ENCODE measurements around the gene YIPF6.
"Not testable (repeated sequence)": the region's sequence is repeated elsewhere in the genome, so short reads cannot be mapped to it uniquely, and the experiment has no call there.

Gene YIPF6

DNA sequence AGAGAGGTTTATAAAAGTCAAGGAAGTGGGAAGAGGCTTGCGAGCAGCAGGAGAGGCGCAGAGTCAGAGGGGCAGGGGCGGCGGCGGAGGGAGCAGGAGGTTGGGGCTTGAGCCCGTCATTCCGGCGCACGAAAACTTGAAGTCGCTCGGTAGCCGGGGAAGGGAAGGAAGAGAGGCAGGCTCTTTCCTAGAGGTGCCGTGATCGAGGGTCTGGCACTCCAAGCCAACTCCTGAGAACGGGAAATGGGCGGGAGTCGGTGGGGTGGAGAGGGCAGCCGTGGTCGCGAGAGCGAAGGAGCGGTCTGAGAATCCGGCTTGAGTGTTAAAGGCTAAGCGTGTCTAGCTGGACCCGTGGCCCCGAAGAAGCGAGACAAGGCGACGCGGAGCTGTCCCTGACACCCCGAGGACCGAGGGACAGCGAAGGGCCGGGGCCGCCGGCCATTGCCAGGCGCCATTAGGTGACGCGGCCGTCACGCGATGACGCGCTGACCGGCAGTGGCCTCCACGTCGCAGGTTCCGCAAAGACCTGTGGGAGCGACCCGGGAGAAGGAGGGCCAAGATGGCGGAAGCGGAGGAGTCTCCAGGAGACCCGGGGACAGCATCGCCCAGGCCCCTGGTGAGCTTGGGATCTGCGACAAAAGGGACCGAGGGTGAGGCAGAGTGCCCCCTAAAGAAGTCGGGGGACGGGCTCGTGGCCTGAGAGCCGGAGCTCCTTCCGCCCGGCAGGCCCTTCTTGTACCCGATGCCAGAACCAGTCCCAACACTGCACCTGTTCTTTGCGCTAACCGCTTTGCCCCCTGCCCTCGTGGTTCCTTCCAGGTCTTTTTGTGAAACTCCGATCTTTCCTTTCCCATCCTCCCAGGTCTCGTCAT is at the start of gene YIPF6:
YIPF6 (plus strand) TSS at position 544 of the 872 bp plus-strand sequence; CDS start at position 560, 16 bp downstream.
- peak; percentile 33 to 35 for DNase-seq (ENCODE audit: low read depth in 2 of 2)

- DNase-seq (ENCODE audit: low read depth in 2 of 2), result no peak
Observed at GRCh38 chrX:68451720-68452119, 47.1 kb upstream of the YIPF6 start.

DNA sequence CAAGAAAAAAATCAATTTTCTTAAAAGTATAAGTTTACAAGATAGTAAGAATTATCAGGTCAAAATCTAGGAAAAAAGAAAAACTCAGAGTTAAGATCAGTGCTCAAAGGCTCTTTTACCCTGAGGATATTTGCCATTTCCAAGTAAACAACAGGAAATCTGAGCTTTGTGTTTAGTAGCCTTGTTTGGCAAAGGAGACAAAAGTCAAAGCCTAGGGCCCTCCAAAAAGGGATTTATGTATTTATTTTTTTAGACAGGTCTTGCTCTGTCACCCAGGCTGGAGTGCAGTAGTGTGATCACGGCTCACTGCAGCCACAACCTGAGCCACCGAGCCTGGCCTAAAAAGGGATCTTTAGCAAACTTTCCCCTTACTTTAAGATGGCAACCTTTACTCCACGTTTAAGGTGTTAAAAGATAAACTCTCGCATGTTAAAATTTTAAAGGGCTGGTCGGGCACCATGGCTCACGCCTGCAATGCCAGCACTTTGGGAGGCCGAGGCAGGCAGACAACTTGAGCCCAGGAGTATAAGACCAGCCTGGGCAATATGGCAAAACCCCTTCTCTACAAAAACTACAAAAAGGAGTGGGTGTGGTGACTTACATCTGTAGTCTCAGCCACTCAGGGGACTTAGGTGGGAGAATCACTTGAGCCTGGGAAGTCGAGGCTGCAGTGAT is 44.2 kb upstream of the YIPF6 start:
- no peak for DNase-seq (ENCODE audit: low read depth in 2 of 2)

GRCh38 chrX:68455151-68455510 is 43.7 kb upstream of the YIPF6 start:
- no peak for DNase-seq (ENCODE audit: low read depth in 2 of 2)

- no peak for DNase-seq (ENCODE audit: low read depth in 2 of 2)
Observed at GRCh38 chrX:68461093-68461492, 37.8 kb upstream of the YIPF6 start.

GRCh38 chrX:68461576-68461975 is 37.3 kb upstream of the YIPF6 start:
- DNase-seq (ENCODE audit: low read depth in 2 of 2), result no peak

DNA sequence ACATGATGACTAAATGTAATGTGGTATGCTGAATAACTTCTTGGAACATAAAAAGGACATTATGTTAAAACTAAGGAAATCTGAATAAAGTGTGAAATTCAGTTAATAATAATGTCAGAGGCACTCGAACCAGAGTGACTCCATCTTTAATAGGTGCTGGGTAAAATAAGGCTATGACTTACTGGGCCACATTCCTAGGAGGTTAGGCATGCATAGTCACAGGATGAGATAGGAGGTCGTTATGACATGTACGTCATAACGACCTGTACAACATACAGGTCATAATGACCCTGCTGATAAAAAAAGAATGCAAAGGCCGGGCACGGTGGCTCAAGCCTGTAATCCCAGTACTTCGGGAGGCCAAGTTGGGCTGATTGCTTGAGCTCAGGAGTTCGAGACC is 36.7 kb upstream of the YIPF6 start:
- DNase-seq (ENCODE audit: low read depth in 2 of 2), result no peak

DNA sequence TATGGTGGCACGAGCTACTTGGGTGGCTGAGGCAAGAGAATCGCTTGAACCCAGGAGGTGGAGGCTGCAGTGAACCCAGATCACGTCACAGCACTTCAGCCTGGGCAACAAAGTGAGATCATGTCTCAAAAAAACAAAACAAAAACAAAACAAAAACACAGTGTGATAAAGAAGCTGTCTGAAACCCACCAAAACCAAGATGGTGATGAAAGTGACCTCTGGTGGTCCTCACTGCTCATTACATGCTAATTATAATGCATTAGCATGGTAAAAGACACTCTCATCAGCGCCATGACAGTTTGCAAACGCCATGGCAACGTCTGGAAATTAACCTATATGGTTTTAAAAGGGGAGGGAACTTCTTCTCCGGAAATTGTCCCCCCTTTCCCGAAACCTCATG is 36.2 kb upstream of the YIPF6 start:
- peak in 1 of 2 donors; percentile 3 for DNase-seq (ENCODE audit: low read depth in 2 of 2)

DNA sequence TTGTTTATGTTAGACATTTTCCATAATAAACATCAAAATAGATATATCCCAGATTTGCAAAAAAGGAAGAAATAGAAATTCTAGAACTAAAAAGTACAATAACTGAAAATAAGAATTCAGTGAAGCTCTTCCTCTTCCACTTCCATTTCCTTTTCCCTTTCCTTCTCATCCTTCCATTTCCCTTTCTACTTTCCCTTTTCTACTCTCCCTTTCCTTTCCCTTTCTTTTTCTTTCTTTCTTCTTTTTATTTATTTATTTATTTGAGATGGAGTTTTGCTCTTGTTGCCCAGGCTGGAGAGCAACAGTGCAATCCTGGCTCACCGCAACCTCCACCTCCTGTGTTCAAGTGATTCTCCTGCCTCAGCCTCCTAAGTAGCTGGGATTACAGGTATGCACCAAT is 35.0 kb upstream of the YIPF6 start:
- DNase-seq (ENCODE audit: low read depth in 2 of 2), result no peak

DNA sequence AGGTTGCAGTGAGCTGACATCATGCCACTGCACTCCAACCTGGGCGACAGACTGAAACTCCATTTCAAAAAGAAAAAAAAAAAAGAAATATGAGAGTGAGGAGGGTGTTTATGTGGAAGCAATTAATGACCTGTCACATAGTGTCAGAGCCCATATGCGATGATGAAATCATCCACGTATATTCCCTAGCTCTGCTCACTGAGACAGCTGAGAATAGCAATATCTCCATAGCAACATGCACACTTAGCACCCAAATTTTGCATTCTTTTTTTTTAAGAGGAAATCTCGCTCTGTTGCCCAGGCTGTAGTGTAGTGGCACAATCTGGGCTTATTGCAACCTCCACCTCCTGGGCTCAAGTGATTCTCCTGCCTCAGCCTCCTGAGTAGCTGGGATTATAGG is 34.1 kb upstream of the YIPF6 start:
- no peak for DNase-seq (ENCODE audit: low read depth in 2 of 2)

DNA sequence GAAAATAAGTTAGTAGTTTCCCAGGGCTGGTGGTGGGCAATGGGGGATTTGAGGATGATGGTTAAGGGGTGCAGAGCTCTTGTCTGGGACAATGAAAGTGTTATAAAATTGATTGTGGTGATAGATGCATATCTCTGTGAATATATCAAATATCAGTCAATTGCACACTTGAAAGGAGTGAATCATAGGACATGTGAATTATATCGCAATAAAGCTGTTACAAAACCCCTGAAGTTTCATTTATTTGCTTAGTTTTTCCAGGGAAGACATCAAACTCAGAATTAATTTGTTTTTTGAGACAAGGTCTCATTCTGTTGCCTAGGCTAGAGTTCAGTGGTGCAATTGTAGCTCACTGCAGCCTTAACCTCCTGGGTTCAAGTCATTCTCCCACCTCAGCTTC is 17.9 kb upstream of the YIPF6 start:
- no peak for DNase-seq (ENCODE audit: low read depth in 2 of 2)

DNA sequence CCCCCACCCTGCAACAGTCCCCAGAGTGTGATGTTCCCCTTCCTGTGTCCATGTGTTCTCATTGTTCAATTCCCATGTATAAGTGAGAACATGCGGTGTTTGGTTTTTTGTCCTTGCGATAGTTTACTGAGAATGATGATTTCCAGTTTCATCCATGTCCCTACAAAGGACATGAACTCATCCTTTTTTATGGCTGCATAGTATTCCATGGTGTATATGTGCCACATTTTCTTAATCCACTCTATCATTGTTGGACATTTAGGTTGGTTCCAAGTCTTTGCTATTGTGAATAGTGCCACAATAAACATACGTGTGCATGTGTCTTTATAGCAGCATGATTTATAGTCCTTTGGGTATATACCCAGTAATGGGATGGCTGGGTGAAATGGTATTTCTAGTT is 12.7 kb upstream of the YIPF6 start:
- DNase-seq (ENCODE audit: low read depth in 2 of 2), result not testable (repeated sequence)

GRCh38 chrX:68487254-68487653 is 11.6 kb upstream of the YIPF6 start:
- no peak for DNase-seq (ENCODE audit: low read depth in 2 of 2)

DNA sequence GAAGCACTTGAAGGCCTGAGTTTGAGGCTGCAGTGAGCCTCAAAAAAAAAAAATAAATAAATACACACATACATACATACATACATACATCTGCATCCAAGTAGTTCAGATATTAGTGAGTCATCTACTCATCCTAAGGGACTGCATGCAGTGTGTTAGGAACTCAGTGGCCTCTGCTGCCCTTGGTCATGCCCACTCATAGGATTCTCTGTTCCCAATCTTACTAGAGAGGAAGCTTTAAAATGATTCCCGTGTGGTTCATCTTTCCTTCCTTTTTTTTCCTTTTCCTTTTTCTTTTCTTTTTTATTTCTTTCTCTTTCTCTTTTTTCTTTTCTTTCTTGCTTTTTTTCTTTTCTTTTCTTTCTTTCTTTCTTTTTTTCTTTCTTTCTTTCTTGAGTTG is 10.9 kb upstream of the YIPF6 start:
- DNase-seq (ENCODE audit: low read depth in 2 of 2), result no peak

- DNase-seq (ENCODE audit: low read depth in 2 of 2), result no peak
Observed at GRCh38 chrX:68488657-68489056, 10.2 kb upstream of the YIPF6 start.

DNA sequence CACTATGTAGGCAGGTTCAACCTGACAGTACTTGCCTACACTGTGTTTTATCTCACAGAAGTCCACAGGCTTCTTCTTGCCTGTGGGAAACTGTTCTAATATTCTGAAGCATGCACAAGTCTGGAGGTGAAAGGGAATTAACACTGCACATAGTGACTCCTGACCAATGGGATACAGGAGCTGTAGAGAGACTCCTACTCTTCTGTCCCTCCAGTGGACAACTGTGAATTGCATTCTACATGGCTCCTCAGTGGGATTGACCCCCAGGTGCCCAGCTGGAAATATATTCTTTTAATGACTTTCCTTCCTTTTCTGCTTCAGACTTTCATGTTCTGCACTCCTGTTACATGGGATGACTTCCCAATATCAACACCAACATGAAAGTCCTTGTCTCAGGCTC is 8.2 kb upstream of the YIPF6 start:
- DNase-seq (ENCODE audit: low read depth in 2 of 2), result no peak

DNA sequence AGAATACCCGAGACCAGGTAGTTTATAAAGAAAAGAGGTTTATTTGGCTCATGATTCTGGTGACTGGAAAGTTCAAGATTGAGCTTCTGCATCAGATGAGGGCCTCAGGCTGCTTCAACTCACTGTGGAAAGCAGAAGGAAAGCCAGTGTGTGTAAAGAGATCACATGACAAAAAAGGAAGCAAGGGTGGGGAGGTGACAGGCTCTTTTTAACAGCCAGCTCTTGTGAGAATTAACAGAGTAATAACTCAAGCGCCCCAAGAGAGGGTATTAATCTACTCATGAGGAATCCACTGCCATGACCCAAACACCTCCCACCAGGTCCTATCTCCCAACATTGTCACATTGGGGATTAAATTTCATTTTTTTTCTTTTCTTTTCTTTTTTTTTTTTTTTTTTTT is 6.3 kb upstream of the YIPF6 start:
- DNase-seq (ENCODE audit: low read depth in 2 of 2), result no peak

DNA sequence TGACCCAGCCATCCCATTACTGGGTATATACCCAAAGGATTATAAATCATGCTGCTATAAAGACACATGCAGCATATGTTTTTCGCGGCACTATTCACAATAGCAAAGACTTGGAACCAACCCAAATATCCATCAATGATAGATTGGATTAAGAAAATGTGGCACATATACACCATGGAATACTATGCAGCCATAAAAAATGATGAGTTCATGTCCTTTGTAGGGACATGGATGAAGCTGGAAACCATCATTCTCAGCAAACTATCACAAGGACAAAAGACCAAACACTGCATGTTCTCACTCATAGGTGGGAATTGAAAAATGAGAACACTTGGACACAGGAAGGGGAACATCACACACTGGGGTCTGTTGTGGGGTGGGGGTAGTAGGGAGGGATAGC is 5.1 kb upstream of the YIPF6 start:
- DNase-seq (ENCODE audit: low read depth in 2 of 2), result not testable (repeated sequence)

- no peak for DNase-seq (ENCODE audit: low read depth in 2 of 2)
Observed at GRCh38 chrX:68498044-68498507, 775 bp upstream of the YIPF6 start.

DNA sequence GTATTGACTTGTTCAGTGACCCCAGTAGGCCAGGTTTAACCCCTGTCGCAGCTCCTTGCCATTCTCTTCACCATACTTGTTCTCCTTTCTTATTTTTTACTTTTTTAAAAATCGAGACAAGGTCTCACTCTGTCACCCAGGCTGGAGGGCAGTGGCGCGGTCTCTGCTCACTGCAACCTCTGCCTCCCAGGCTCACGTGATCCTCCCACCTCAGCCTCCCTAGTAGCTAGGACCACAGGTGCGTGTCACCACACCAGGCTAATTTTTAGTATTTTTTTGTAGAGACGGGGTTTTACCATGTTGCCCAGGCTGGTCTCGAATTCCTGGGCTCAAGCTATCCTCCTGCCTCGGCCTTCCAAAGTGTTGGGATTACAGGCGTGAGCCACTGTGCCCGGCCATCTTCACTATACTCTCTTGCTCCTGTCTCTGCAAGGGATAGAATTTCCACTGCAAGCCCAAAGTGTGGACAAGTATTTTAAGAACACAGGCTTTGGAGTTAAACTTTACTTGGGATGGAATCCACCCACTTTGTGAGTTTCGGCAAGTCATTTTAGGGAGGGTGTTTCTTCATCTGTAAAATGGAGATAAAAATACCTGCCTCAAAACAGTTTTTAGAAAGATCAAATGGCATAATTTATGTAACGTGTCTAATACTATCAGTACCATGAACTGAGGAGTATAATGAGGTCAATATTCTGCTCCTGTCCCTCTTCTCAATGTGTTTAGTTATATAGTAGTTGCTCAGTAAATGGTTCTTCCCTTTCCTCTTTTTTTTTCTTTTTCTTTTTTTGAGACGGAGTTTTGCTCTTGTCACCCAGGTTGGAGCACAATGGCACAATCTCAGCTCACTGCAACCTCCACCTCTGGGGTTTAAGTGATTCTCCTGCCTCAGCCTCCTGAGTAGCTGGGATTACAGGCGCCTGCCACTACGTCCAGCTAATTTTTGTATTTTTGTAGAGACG is 973 bp downstream of the YIPF6 start:
- no peak for DNase-seq (ENCODE audit: low read depth in 2 of 2)

- peak in 1 of 2 donors; percentile 37 for DNase-seq (ENCODE audit: low read depth in 2 of 2)
Observed at GRCh38 chrX:68503836-68504636, 5.2 kb downstream of the YIPF6 start.
